Measurements from ENCODE around the gene COX4I2. TPM values are rescaled to one million over a fixed set of nuclear protein-coding genes. Genes with fewer than 3 reads are reported as not detected.
"Not testable (repeated sequence)": the region's sequence is repeated elsewhere in the genome, so short reads cannot be mapped to it uniquely, and the experiment has no call there.

The COX4I2 gene
- not detected for total RNA-seq

- H3K4me3 Mint-ChIP-seq = no peak within 1 kb of the TSS
- no peak for DNase-seq
- H3K27me3 Mint-ChIP-seq = peaks cover 18% of the 10 kb centered on the region
- H3K27ac Mint-ChIP-seq = no peak within 1 kb of the TSS
- no peaks in the 10 kb centered on the region for H3K9me3 Mint-ChIP-seq
- peaks cover 12% of the 10 kb centered on the region for H3K4me1 Mint-ChIP-seq
- H3K36me3 Mint-ChIP-seq = no peaks in the 10 kb centered on the region
Observed at GRCh38 chr20:31637660-31638059, at the start of gene COX4I2. COX4I2 (plus strand) TSS chr20:31637912; CDS start chr20:31639018, 1,106 bp downstream.

GRCh38 chr20:31590717-31591225, 46.9 kb upstream of the COX4I2 start:
- no peak overlapping the region for H3K27ac Mint-ChIP-seq
- no peaks in the 10 kb centered on the region for H3K36me3 Mint-ChIP-seq
- peaks cover 24% of the 10 kb centered on the region for H3K27me3 Mint-ChIP-seq
- no peak for DNase-seq
- peaks cover 11% of the 10 kb centered on the region for H3K4me1 Mint-ChIP-seq
- H3K9me3 Mint-ChIP-seq = no peaks in the 10 kb centered on the region
- H3K4me3 Mint-ChIP-seq = no peak overlapping the region

- H3K4me3 Mint-ChIP-seq = no peak overlapping the region
- no peaks in the 10 kb centered on the region for H3K36me3 Mint-ChIP-seq
- no peaks in the 10 kb centered on the region for H3K9me3 Mint-ChIP-seq
- DNase-seq = peak; percentile 30
- peaks cover 8% of the 10 kb centered on the region for H3K4me1 Mint-ChIP-seq
- H3K27ac Mint-ChIP-seq = no peak overlapping the region
- H3K27me3 Mint-ChIP-seq = peaks cover 8% of the 10 kb centered on the region
Observed at GRCh38 chr20:31593221-31594001, 44.3 kb upstream of the COX4I2 start.

GRCh38 chr20:31594002-31594557, 43.6 kb upstream of the COX4I2 start:
- no peaks in the 10 kb centered on the region for H3K36me3 Mint-ChIP-seq
- DNase-seq = no peak
- peaks cover under 1% of the 10 kb centered on the region for H3K27me3 Mint-ChIP-seq
- no peaks in the 10 kb centered on the region for H3K9me3 Mint-ChIP-seq
- no peak overlapping the region for H3K4me3 Mint-ChIP-seq
- no peak overlapping the region for H3K27ac Mint-ChIP-seq
- H3K4me1 Mint-ChIP-seq = peaks cover 8% of the 10 kb centered on the region

GRCh38 chr20:31594558-31595379, 42.9 kb upstream of the COX4I2 start:
- Mint-ChIP-seq H3K4me3 (no peak overlapping the region), H3K4me1 (peaks cover 8% of the 10 kb centered on the region), H3K27me3 (no peaks in the 10 kb centered on the region), H3K36me3 (no peaks in the 10 kb centered on the region), H3K9me3 (no peaks in the 10 kb centered on the region), H3K27ac (no peak overlapping the region)
- DNase-seq = no peak

- Mint-ChIP-seq H3K4me3 (no peak overlapping the region), H3K36me3 (no peaks in the 10 kb centered on the region), H3K4me1 (peaks cover 8% of the 10 kb centered on the region), H3K27ac (no peak overlapping the region), H3K9me3 (no peaks in the 10 kb centered on the region), H3K27me3 (peaks cover 2% of the 10 kb centered on the region)
- no peak for DNase-seq
Observed at GRCh38 chr20:31595380-31595653, 42.4 kb upstream of the COX4I2 start.

GRCh38 chr20:31595654-31596411, 41.9 kb upstream of the COX4I2 start:
- Mint-ChIP-seq H3K27me3 (peaks cover 7% of the 10 kb centered on the region), H3K9me3 (no peaks in the 10 kb centered on the region), H3K27ac (no peak overlapping the region), H3K4me1 (peaks cover 8% of the 10 kb centered on the region), H3K4me3 (no peak overlapping the region), H3K36me3 (no peaks in the 10 kb centered on the region)
- DNase-seq = no peak

GRCh38 chr20:31596412-31596715, 41.3 kb upstream of the COX4I2 start:
- not testable (repeated sequence) for H3K4me1 Mint-ChIP-seq, H3K4me3 Mint-ChIP-seq, H3K27me3 Mint-ChIP-seq, DNase-seq, H3K36me3 Mint-ChIP-seq, H3K9me3 Mint-ChIP-seq, H3K27ac Mint-ChIP-seq

GRCh38 chr20:31596831-31597480, 40.8 kb upstream of the COX4I2 start:
- Mint-ChIP-seq H3K4me1 (peaks cover 8% of the 10 kb centered on the region), H3K27me3 (peaks cover 9% of the 10 kb centered on the region), H3K4me3 (no peak overlapping the region), H3K27ac (no peak overlapping the region), H3K36me3 (no peaks in the 10 kb centered on the region), H3K9me3 (no peaks in the 10 kb centered on the region)
- DNase-seq = no peak

- H3K4me3 Mint-ChIP-seq = no peak overlapping the region
- peaks cover 14% of the 10 kb centered on the region for H3K27me3 Mint-ChIP-seq
- no peaks in the 10 kb centered on the region for H3K9me3 Mint-ChIP-seq
- DNase-seq = no peak
- H3K27ac Mint-ChIP-seq = no peak overlapping the region
- H3K36me3 Mint-ChIP-seq = no peaks in the 10 kb centered on the region
- peaks cover 8% of the 10 kb centered on the region for H3K4me1 Mint-ChIP-seq
Observed at GRCh38 chr20:31597481-31597855, 40.2 kb upstream of the COX4I2 start.

GRCh38 chr20:31602431-31602778, 35.3 kb upstream of the COX4I2 start:
- Mint-ChIP-seq H3K27ac (no peak overlapping the region), H3K4me1 (peaks cover 27% of the 10 kb centered on the region), H3K27me3 (peaks cover 64% of the 10 kb centered on the region), H3K9me3 (no peaks in the 10 kb centered on the region), H3K4me3 (no peak overlapping the region), H3K36me3 (no peaks in the 10 kb centered on the region)
- DNase-seq = no peak

GRCh38 chr20:31602779-31603441, 34.8 kb upstream of the COX4I2 start:
- Mint-ChIP-seq H3K4me1 (peaks cover 27% of the 10 kb centered on the region), H3K4me3 (no peak overlapping the region), H3K27ac (no peak overlapping the region), H3K27me3 (peaks cover 69% of the 10 kb centered on the region), H3K9me3 (no peaks in the 10 kb centered on the region), H3K36me3 (no peaks in the 10 kb centered on the region)
- peak; percentile 45 for DNase-seq

GRCh38 chr20:31603822-31604566, 33.7 kb upstream of the COX4I2 start:
- Mint-ChIP-seq H3K27ac (no peak overlapping the region), H3K4me1 (peaks cover 27% of the 10 kb centered on the region), H3K9me3 (no peaks in the 10 kb centered on the region), H3K4me3 (peak overlapping the region; percentile 86), H3K27me3 (peaks cover 79% of the 10 kb centered on the region), H3K36me3 (no peaks in the 10 kb centered on the region)
- peak; percentile 77 for DNase-seq

- Mint-ChIP-seq H3K27ac (no peak overlapping the region), H3K9me3 (no peaks in the 10 kb centered on the region), H3K4me3 (peak overlapping the region; percentile 86), H3K4me1 (peaks cover 27% of the 10 kb centered on the region), H3K36me3 (no peaks in the 10 kb centered on the region), H3K27me3 (peaks cover 84% of the 10 kb centered on the region)
- no peak for DNase-seq
Observed at GRCh38 chr20:31604567-31605030, 33.1 kb upstream of the COX4I2 start.
